ENCODE results near the gene TMSB4X. TPM values are rescaled to one million over a fixed set of nuclear protein-coding genes. Genes with fewer than 3 reads are reported as not detected.

TMSB4X gene
- total RNA-seq, 1 experiment from 2014 or later: 2,595 TPM

- TF ChIP-seq ZSCAN18 (CRISPR knock-in tag; IDR thresholded peaks at IDR 0.05): no peak
These were observed 33.3 kb downstream of the TMSB4X start (continued) for GRCh38 chrX:13008189-13008533.

GRCh38 chrX:13008851-13009250 is 33.9 kb downstream of the TMSB4X start:
- Mint-ChIP-seq H3K4me1 (peaks cover 27% of the 10 kb centered on the region), H3K27ac (no peak overlapping the region), H3K4me3 (no peak overlapping the region), H3K27me3 (ENCODE audit: low read depth) (no peaks in the 10 kb centered on the region), H3K36me3 (no peaks in the 10 kb centered on the region), H3K9me3 (no peaks in the 10 kb centered on the region)
- TF ChIP-seq AR (CRISPR knock-in tag; IDR thresholded peaks at IDR 0.05): no peak
- no peak for TF ChIP-seq CTCF (IDR thresholded peaks at IDR 0.05)
- no peak for TF ChIP-seq ZNF281 (CRISPR knock-in tag; IDR thresholded peaks at IDR 0.05)
- TF ChIP-seq GTF2I (CRISPR knock-in tag; conservative IDR thresholded peaks at IDR 0.05): no peak
- no peak for TF ChIP-seq RORB (CRISPR knock-in tag; IDR thresholded peaks at IDR 0.05)
- no peak for TF ChIP-seq NFYB (CRISPR knock-in tag; conservative IDR thresholded peaks at IDR 0.05; ENCODE audit: low read depth)
- TF ChIP-seq ZMAT4 (CRISPR knock-in tag; IDR thresholded peaks at IDR 0.05): no peak
- TF ChIP-seq FOXJ3 (CRISPR knock-in tag; IDR thresholded peaks at IDR 0.05; ENCODE audit: borderline replicate concordance): no peak
- no peak for TF ChIP-seq MXD4 (CRISPR knock-in tag; IDR thresholded peaks at IDR 0.05; ENCODE audit: borderline replicate concordance)
- TF ChIP-seq FOXK1 (CRISPR knock-in tag; IDR thresholded peaks at IDR 0.05): no peak
- no peak for TF ChIP-seq ERG (CRISPR knock-in tag; IDR thresholded peaks at IDR 0.05)
- no peak for TF ChIP-seq TEAD1 (CRISPR knock-in tag; IDR thresholded peaks at IDR 0.05)
- no peak for TF ChIP-seq CDX4 (CRISPR knock-in tag; IDR thresholded peaks at IDR 0.05; ENCODE audit: borderline replicate concordance)
- no peak for TF ChIP-seq GRHL2 (CRISPR knock-in tag; IDR thresholded peaks at IDR 0.05; ENCODE audit: insufficient replicate concordance, severe bottlenecking)
- TF ChIP-seq ETV6 (CRISPR knock-in tag; IDR thresholded peaks at IDR 0.05): no peak
- no peak for TF ChIP-seq USF1 (CRISPR knock-in tag; IDR thresholded peaks at IDR 0.05)
- TF ChIP-seq CREM (CRISPR knock-in tag; IDR thresholded peaks at IDR 0.05): no peak
- ChIA-PET POLR2A (no interaction called here), CTCF (no interaction called here)
- DNase-seq (ENCODE audit: low spot score) (no peak), ATAC-seq (no peak)
